Ishikawa (cell line): Measurements from ENCODE around the gene JCAD.

ENCODE experiments used
- CEBPB ChIP-seq: IDR thresholded peaks from 2 replicates; pipeline ENCODE4 v1.6.1; 2012
- CREB1 ChIP-seq: IDR thresholded peaks from 2 replicates; pipeline ENCODE4 v1.6.1; 2012; ENCODE audit warnings: low read depth
- EGR1 ChIP-seq: IDR thresholded peaks from 2 replicates; pipeline ENCODE4 v1.6.1; 2012
- EP300 ChIP-seq: IDR thresholded peaks from 2 replicates; pipeline ENCODE4 v1.6.1; 2012; ENCODE audit warnings: borderline replicate concordance
- FOXM1 ChIP-seq: IDR thresholded peaks from 2 replicates; pipeline ENCODE4 v1.6.1; 2012; ENCODE audit warnings: low read depth, borderline replicate concordance
- MAX ChIP-seq: IDR thresholded peaks from 2 replicates; pipeline ENCODE4 v1.6.1; 2012
- NFIC ChIP-seq: IDR thresholded peaks from 2 replicates; pipeline ENCODE4 v1.6.1; 2012
- RAD21 ChIP-seq: IDR thresholded peaks from 2 replicates; pipeline ENCODE4 v1.6.1; 2012; ENCODE audit warnings: low read depth
- REST ChIP-seq: IDR thresholded peaks from 2 replicates; pipeline ENCODE4 v1.6.1; 2012; ENCODE audit warnings: low read depth, mild to moderate bottlenecking
- TAF1 ChIP-seq: IDR thresholded peaks from 2 replicates; pipeline ENCODE4 v1.6.1; 2012; ENCODE audit warnings: low read depth, mild to moderate bottlenecking
- TCF12 ChIP-seq: IDR thresholded peaks from 2 replicates; pipeline ENCODE4 v1.6.1; 2012; ENCODE audit warnings: low read depth
- TEAD4 ChIP-seq: IDR thresholded peaks from 2 replicates; pipeline ENCODE4 v1.6.1; 2012
- YY1 ChIP-seq: IDR thresholded peaks from 2 replicates; pipeline ENCODE4 v1.6.1; 2012; ENCODE audit warnings: low read depth
- ZBTB7A ChIP-seq: IDR thresholded peaks from 2 replicates; pipeline ENCODE4 v1.6.1; 2012; ENCODE audit warnings: low read depth
- TF ChIP-seq, protein P1 (sequence below): IDR thresholded peaks from 2 replicates; pipeline ENCODE4 v1.6.1; 2012

The JCAD gene

DNA sequence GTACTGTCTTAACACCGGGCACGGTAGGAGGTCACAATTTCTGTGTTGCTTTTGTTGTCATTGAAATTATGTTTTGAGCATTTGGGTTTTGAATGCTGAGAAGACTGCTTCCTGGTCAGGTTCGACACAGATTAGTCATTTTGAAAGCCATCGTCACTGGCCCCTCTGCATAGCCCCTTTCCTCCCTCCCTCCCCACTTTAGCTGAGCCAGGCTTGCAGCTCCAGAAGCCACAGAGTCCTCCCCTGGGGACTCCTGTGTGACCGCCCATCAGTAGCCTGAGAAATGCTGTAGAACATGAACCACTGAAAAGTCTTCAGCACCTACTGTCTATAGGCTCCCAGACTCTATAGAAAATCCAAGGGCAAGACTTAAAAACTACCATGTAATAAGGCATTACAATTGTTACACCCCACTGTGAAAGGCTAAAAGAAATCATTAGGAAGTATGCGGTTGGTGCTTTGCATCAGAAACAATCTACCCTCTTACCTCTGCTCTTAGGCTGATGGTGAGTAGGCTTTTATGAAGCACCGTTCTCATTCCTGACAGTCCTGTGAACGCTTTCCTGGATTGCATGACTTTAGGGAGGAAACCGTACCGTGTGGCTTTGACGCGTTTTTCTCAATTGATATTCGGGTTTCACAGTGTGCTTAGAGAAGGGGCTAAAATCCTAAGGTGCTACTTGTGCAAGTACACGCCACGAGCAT is 24.8 kb downstream of the JCAD start:
- TF ChIP-seq RAD21 = no peak
- TF ChIP-seq FOXM1 = no peak
- no peak for TF ChIP-seq CEBPB
- TF ChIP-seq, protein P1, sequence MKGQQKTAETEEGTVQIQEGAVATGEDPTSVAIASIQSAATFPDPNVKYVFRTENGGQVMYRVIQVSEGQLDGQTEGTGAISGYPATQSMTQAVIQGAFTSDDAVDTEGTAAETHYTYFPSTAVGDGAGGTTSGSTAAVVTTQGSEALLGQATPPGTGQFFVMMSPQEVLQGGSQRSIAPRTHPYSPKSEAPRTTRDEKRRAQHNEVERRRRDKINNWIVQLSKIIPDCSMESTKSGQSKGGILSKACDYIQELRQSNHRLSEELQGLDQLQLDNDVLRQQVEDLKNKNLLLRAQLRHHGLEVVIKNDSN = no peak
- TF ChIP-seq TAF1 = no peak
- no peak for TF ChIP-seq TEAD4
- no peak for TF ChIP-seq TCF12
- TF ChIP-seq EGR1 = no peak
- TF ChIP-seq CREB1 = no peak
- no peak for TF ChIP-seq EP300
- TF ChIP-seq NFIC = no peak
- TF ChIP-seq YY1 = no peak
- no peak for TF ChIP-seq MAX
- no peak for TF ChIP-seq ZBTB7A
- TF ChIP-seq REST = no peak

GRCh38 chr10:30032125-30032524 is 27.3 kb downstream of the JCAD start:
- no peak for TF ChIP-seq RAD21
- no peak for TF ChIP-seq FOXM1
- no peak for TF ChIP-seq REST
- no peak for TF ChIP-seq TEAD4
- TF ChIP-seq ZBTB7A = no peak
- no peak for TF ChIP-seq CEBPB
- TF ChIP-seq TCF12 = no peak
- no peak for TF ChIP-seq TAF1
- TF ChIP-seq EP300 = no peak
- no peak for TF ChIP-seq YY1
- TF ChIP-seq, protein P1 = no peak
- TF ChIP-seq EGR1 = no peak
- TF ChIP-seq NFIC = no peak
- no peak for TF ChIP-seq CREB1
- no peak for TF ChIP-seq MAX

- TF ChIP-seq TCF12 = no peak
- TF ChIP-seq FOXM1 = no peak
- no peak for TF ChIP-seq YY1
- no peak for TF ChIP-seq CEBPB
- TF ChIP-seq TAF1 = no peak
Measured at GRCh38 chr10:30029872-30030256, 29.5 kb downstream of the JCAD start.

- TF ChIP-seq YY1 (no peak), TEAD4 (no peak), EP300 (no peak), NFIC (no peak), TAF1 (no peak), TCF12 (no peak), REST (no peak), EGR1 (no peak), CREB1 (no peak), ZBTB7A (no peak), CEBPB (no peak), MAX (no peak), RAD21 (no peak), FOXM1 (no peak)
- TF ChIP-seq, protein P1 = no peak
Measured at GRCh38 chr10:30029164-30029871, 30.1 kb downstream of the JCAD start.
